Hepatocyte (in vitro differentiated cells): ENCODE measurements around the gene AOPEP. TPM values are rescaled to one million over a fixed set of nuclear protein-coding genes. Genes with fewer than 3 reads are reported as not detected.

Experiments
- DNase-seq: peaks from one replicate; pipeline ENCODE4 v3.0.0-alpha.2; 2016; ENCODE audit warnings: low spot score
- H2AFZ ChIP-seq: fragments of 200-600 bp; sonication (generic); 2 replicates; pipeline ENCODE4 v1.6.0; 2016; ENCODE audit warnings: antibody characterized with exemption, mild to moderate bottlenecking
- H3K27ac ChIP-seq: fragments of 200-600 bp; sonication (generic); 2 replicates; pipeline ENCODE4 v1.5.1; 2016; ENCODE audit warnings: mild to moderate bottlenecking
- H3K27me3 ChIP-seq: fragments of 200-600 bp; sonication (generic); 2 replicates; pipeline ENCODE4 v1.6.1; 2016
- H3K36me3 ChIP-seq: fragments of 200-600 bp; sonication (generic); replicated peaks from 2 replicates; pipeline ENCODE4 v1.5.1; 2016; ENCODE audit warnings: low read depth; ENCODE audit not compliant: insufficient read depth
- H3K4me1 ChIP-seq: fragments of 200-600 bp; sonication (generic); 2 replicates; pipeline ENCODE4 v1.5.1; 2016; ENCODE audit warnings: mild to moderate bottlenecking, moderate library complexity; ENCODE audit not compliant: insufficient read depth
- H3K4me2 ChIP-seq: fragments of 200-600 bp; sonication (generic); 2 replicates; pipeline ENCODE4 v1.6.0; 2016
- H3K4me3 ChIP-seq: fragments of 200-600 bp; sonication (generic); 2 replicates; pipeline ENCODE4 v1.5.1; 2016; ENCODE audit warnings: mild to moderate bottlenecking
- H3K79me2 ChIP-seq: fragments of 200-600 bp; sonication (generic); 2 replicates; pipeline ENCODE4 v1.6.0; 2017; ENCODE audit warnings: mild to moderate bottlenecking
- H3K9me2 ChIP-seq: fragments of 200-600 bp; sonication (generic); replicated peaks from 2 replicates; pipeline ENCODE4 v1.6.0; 2017; ENCODE audit warnings: mild to moderate bottlenecking; ENCODE audit not compliant: insufficient read depth
- H3K9me3 ChIP-seq: fragments of 200-600 bp; sonication (generic); 2 replicates; pipeline ENCODE4 v1.5.1; 2016; ENCODE audit warnings: low read depth, mild to moderate bottlenecking
- H4K20me1 ChIP-seq: fragments of 200-600 bp; sonication (generic); 2 replicates; pipeline ENCODE4 v1.6.0; 2016; ENCODE audit warnings: mild to moderate bottlenecking; ENCODE audit not compliant: insufficient read depth, poor library complexity, severe bottlenecking
- EZH2 ChIP-seq: fragments of 200-600 bp; sonication (generic); IDR thresholded peaks from 2 replicates; pipeline ENCODE4 v1.6.1; 2016; ENCODE audit warnings: antibody characterized with exemption, mild to moderate bottlenecking, borderline replicate concordance
- EZH2phosphoT487 ChIP-seq: fragments of 200-600 bp; sonication (generic); IDR thresholded peaks from one replicate; pipeline ENCODE4 v1.6.1; 2018; ENCODE audit warnings: antibody characterized with exemption, mild to moderate bottlenecking, low read depth, moderate library complexity; ENCODE audit not compliant: unreplicated experiment, severe bottlenecking
- WGBS: methylation state at CpG from one replicate; pipeline ENCODE4 v1.1.6; 2016; ENCODE audit warnings: low lambda C conversion rate; ENCODE audit errors: missing lambda C conversion rate; 5-methylcytosine and 5-hydroxymethylcytosine counted together
- polyA plus RNA-seq: library from polyadenylated mRNA; unstranded; fragments of >200 nt; fragmentation: Nextera tagmentation; extraction: Ambion mirVana; gene quantifications from 2 replicates; pipeline ENCODE4 v1.2.1, GENCODE V29; 2016
- total RNA-seq: library from RNA; depleted of rRNA; stranded (reverse); fragments of >200 nt; gene quantifications from 2 replicates; pipeline ENCODE4 v1.2.3, GENCODE V29; 2014
- TF ChIP-seq, protein P1 (sequence below): fragments of 200-600 bp; sonication (generic); IDR thresholded peaks from 2 replicates; pipeline ENCODE4 v1.5.1; 2016; ENCODE audit warnings: antibody characterized with exemption, mild to moderate bottlenecking; ENCODE audit not compliant: poor library complexity

Gene AOPEP
- total and polyA plus RNA-seq, 2 experiments from 2014 or later = 82.8 to 101 TPM

DNA sequence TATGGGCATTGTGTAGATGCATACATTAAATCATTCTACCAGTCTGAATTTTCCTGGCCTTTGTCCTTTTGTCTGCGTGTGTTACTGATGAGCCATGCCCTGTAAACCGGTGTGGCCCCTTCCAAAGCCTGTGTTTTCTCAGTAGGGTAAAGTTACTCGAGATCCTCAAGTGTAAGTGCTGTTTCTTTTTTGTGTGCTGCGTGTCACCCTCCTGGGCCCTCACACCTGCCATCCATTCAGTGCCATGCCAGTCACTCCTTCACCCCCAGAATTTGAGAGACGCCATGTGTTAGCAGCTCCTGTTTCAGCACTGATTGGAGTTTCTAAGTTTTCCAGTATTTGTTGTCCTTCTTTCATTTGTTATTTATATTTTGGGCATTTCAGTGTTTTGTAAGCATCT lies 302.8 kb downstream of the AOPEP start:
- TF ChIP-seq EZH2 (no peak), EZH2phosphoT487 (no peak)
- TF ChIP-seq, protein P1, sequence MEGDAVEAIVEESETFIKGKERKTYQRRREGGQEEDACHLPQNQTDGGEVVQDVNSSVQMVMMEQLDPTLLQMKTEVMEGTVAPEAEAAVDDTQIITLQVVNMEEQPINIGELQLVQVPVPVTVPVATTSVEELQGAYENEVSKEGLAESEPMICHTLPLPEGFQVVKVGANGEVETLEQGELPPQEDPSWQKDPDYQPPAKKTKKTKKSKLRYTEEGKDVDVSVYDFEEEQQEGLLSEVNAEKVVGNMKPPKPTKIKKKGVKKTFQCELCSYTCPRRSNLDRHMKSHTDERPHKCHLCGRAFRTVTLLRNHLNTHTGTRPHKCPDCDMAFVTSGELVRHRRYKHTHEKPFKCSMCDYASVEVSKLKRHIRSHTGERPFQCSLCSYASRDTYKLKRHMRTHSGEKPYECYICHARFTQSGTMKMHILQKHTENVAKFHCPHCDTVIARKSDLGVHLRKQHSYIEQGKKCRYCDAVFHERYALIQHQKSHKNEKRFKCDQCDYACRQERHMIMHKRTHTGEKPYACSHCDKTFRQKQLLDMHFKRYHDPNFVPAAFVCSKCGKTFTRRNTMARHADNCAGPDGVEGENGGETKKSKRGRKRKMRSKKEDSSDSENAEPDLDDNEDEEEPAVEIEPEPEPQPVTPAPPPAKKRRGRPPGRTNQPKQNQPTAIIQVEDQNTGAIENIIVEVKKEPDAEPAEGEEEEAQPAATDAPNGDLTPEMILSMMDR = no peak
- DNase-seq = no peak
- Histone ChIP-seq H3K4me3 (no peak overlapping the region), H3K4me2 (peak overlapping the region; percentile 17), H3K36me3 (no peaks in the 10 kb centered on the region), H3K27ac (peak overlapping the region; percentile 76), H2AFZ (no peak overlapping the region), H3K4me1 (peaks cover 73% of the 10 kb centered on the region), H3K79me2 (peaks cover 97% of the 10 kb centered on the region), H3K9me3 (no peaks in the 10 kb centered on the region), H3K27me3 (no peaks in the 10 kb centered on the region), H3K9me2 (no peaks in the 10 kb centered on the region), H4K20me1 (peaks cover 47% of the 10 kb centered on the region)
- 67% methylated on average over 5 of the region's 5 CpGs for WGBS

DNA sequence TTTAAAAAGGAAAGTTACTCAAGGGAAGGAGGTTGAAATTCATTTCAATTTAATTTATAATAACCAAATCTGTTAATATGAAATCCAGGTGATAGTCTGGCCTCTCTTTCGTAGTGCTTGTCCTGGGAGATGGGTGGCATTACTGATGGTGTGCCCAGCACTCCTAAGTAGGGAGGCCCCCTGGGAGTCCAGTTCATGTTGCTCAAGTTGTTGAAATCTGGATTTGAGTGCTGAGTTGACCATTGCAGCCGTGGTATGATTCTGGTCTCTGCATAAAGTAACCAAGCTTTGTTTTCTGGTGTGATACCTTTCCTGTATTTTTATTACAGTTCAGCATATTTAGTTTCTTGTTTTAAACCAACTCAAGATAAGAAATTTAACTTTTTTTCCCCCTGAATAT lies 303.2 kb downstream of the AOPEP start:
- Histone ChIP-seq H3K27me3 (no peaks in the 10 kb centered on the region), H3K79me2 (peaks cover 97% of the 10 kb centered on the region), H4K20me1 (peaks cover 48% of the 10 kb centered on the region), H3K4me2 (peak overlapping the region; percentile 17), H3K4me3 (no peak overlapping the region), H3K9me3 (no peaks in the 10 kb centered on the region), H3K4me1 (peaks cover 69% of the 10 kb centered on the region), H3K27ac (peak overlapping the region; percentile 76), H2AFZ (no peak overlapping the region), H3K36me3 (no peaks in the 10 kb centered on the region), H3K9me2 (no peaks in the 10 kb centered on the region)
- TF ChIP-seq EZH2phosphoT487 = no peak
- no peak for TF ChIP-seq EZH2
- TF ChIP-seq, protein P1 = no peak
- DNase-seq = no peak
- WGBS = 70% methylated on average over 2 of the region's 2 CpGs

DNA sequence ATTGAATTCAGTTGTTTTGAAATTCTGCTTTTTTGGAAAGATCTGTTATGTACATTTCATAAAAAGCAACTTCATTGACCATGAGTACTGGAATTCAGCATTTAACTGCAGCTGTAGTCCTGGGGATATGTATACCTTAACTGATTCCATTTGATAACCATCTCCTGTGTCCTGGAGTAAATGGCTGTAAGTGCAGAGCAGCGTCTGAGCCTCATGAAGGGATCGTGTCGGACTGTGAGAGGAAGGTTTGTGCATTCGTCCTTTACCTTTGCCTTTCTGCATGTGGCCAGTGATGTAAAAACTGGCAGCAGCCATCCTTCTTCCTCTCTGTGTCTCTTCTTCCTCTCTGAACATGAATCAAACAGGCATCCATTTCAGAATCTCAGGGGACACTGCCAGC lies 303.8 kb downstream of the AOPEP start:
- TF ChIP-seq EZH2 = no peak
- TF ChIP-seq EZH2phosphoT487 = no peak
- TF ChIP-seq, protein P1 = no peak
- H3K27me3 ChIP-seq = no peaks in the 10 kb centered on the region
- DNase-seq = no peak
- H2AFZ ChIP-seq = no peak overlapping the region
- peaks cover 63% of the 10 kb centered on the region for H3K4me1 ChIP-seq
- peaks cover 45% of the 10 kb centered on the region for H4K20me1 ChIP-seq
- no peaks in the 10 kb centered on the region for H3K9me2 ChIP-seq
- H3K4me2 ChIP-seq = peak overlapping the region; percentile 56
- peaks cover 97% of the 10 kb centered on the region for H3K79me2 ChIP-seq
- 45% methylated on average over 4 of the region's 4 CpGs for WGBS
- no peaks in the 10 kb centered on the region for H3K36me3 ChIP-seq
- H3K27ac ChIP-seq = peak overlapping the region; percentile 76
- H3K4me3 ChIP-seq = no peak overlapping the region
- H3K9me3 ChIP-seq = no peaks in the 10 kb centered on the region
